Measurements from ENCODE around the gene TIMM17A. TPM values are rescaled to one million over a fixed set of nuclear protein-coding genes. Genes with fewer than 3 reads are reported as not detected.
A peak's percentile ranks its signal among the peaks of the same experiment; 100 is the strongest.
"Not testable (repeated sequence)": the region's sequence is repeated elsewhere in the genome, so short reads cannot be mapped to it uniquely, and the experiment has no call there.

The TIMM17A gene
- total RNA-seq, 2 experiments from 2014 or later, result 52.6 to 54.4 TPM

- Mint-ChIP-seq H3K9me3 (no peaks in the 10 kb centered on the region), H3K4me1 (ENCODE audit: low read depth) (peaks cover 15% of the 10 kb centered on the region), H3K27ac (no peak overlapping the region), H3K27me3 (ENCODE audit: low read depth) (peaks cover 39% of the 10 kb centered on the region), H3K4me3 (no peak overlapping the region), H3K36me3 (ENCODE audit: low read depth) (no peaks in the 10 kb centered on the region)
- intact Hi-C loops (cut with micrococcal nuclease), result no loop called here
- no peak for DNase-seq
- CTCF ChIA-PET, result interaction anchor here (3.4 kb wide), 1 partner anchor 48 kb away, joined by 17 read pairs; no protein-coding TSS in a partner anchor
Measured at GRCh38 chr1:201944002-201944401, 11.3 kb upstream of the TIMM17A start.

GRCh38 chr1:201944639-201945038 lies 10.7 kb upstream of the TIMM17A start:
- intact Hi-C loops (cut with micrococcal nuclease), result no loop called here
- peaks cover 39% of the 10 kb centered on the region for H3K27me3 Mint-ChIP-seq (ENCODE audit: low read depth)
- no peaks in the 10 kb centered on the region for H3K9me3 Mint-ChIP-seq
- H3K27ac Mint-ChIP-seq, result no peak overlapping the region
- H3K4me3 Mint-ChIP-seq, result no peak overlapping the region
- H3K36me3 Mint-ChIP-seq (ENCODE audit: low read depth), result no peaks in the 10 kb centered on the region
- peaks cover 15% of the 10 kb centered on the region for H3K4me1 Mint-ChIP-seq (ENCODE audit: low read depth)
- CTCF ChIA-PET, result interaction anchor here (3.4 kb wide), 1 partner anchor 49 kb away, joined by 17 read pairs; no protein-coding TSS in a partner anchor
- DNase-seq, result no peak

- Mint-ChIP-seq H3K4me1 (ENCODE audit: low read depth) (peaks cover 15% of the 10 kb centered on the region), H3K9me3 (no peaks in the 10 kb centered on the region), H3K36me3 (ENCODE audit: low read depth) (no peaks in the 10 kb centered on the region), H3K4me3 (no peak overlapping the region), H3K27me3 (ENCODE audit: low read depth) (peaks cover 39% of the 10 kb centered on the region), H3K27ac (no peak overlapping the region)
- CTCF ChIA-PET, result interaction anchor here (1.0 to 3.4 kb wide), 2 partner anchors 17 to 49 kb away, joined by 3 to 17 read pairs; no protein-coding TSS in a partner anchor
- intact Hi-C loops (cut with micrococcal nuclease), result no loop called here
- no peak for DNase-seq
Measured at GRCh38 chr1:201945157-201945556, 10.1 kb upstream of the TIMM17A start.

GRCh38 chr1:201945863-201946223 lies 9.5 kb upstream of the TIMM17A start:
- peaks cover 39% of the 10 kb centered on the region for H3K27me3 Mint-ChIP-seq (ENCODE audit: low read depth)
- DNase-seq, result no peak
- intact Hi-C loops (cut with micrococcal nuclease), result no loop called here

GRCh38 chr1:201946224-201946908 lies 8.9 kb upstream of the TIMM17A start, which contains the start of gene LMOD1:
Gene LMOD1, minus strand, starts transcription at chr1:201946548. Its CDS starts 208 bp downstream, at chr1:201946340.
- no peak within 1 kb of the TSS for H3K27ac Mint-ChIP-seq
- no peaks in the 10 kb centered on the region for H3K9me3 Mint-ChIP-seq
- peak; percentile 14 for DNase-seq
- peaks cover 39% of the 10 kb centered on the region for H3K27me3 Mint-ChIP-seq (ENCODE audit: low read depth)
- H3K4me1 Mint-ChIP-seq (ENCODE audit: low read depth), result peaks cover 15% of the 10 kb centered on the region
- intact Hi-C loops (cut with micrococcal nuclease), result no loop called here
- no peaks in the 10 kb centered on the region for H3K36me3 Mint-ChIP-seq (ENCODE audit: low read depth)
- peak within 1 kb of the TSS; percentile 40 for H3K4me3 Mint-ChIP-seq
- CTCF ChIA-PET, result interaction anchor here (1.0 to 3.4 kb wide), 3 partner anchors 18 to 53 kb away, joined by 3 to 17 read pairs (median 3); no protein-coding TSS in a partner anchor

More at GRCh38 chr1:201945863-201946223, 9.5 kb upstream of the TIMM17A start:
- H3K9me3 Mint-ChIP-seq, result no peaks in the 10 kb centered on the region
- no peak overlapping the region for H3K4me3 Mint-ChIP-seq
- H3K36me3 Mint-ChIP-seq (ENCODE audit: low read depth), result no peaks in the 10 kb centered on the region
- no peak overlapping the region for H3K27ac Mint-ChIP-seq
- CTCF ChIA-PET, result interaction anchor here (1.0 to 3.4 kb wide), 3 partner anchors 17 to 54 kb away, joined by 3 to 17 read pairs (median 3); no protein-coding TSS in a partner anchor
- H3K4me1 Mint-ChIP-seq (ENCODE audit: low read depth), result peaks cover 15% of the 10 kb centered on the region

- no peak for DNase-seq
- H3K9me3 Mint-ChIP-seq, result no peaks in the 10 kb centered on the region
- H3K4me3 Mint-ChIP-seq, result no peak overlapping the region
- H3K36me3 Mint-ChIP-seq (ENCODE audit: low read depth), result no peaks in the 10 kb centered on the region
- H3K4me1 Mint-ChIP-seq (ENCODE audit: low read depth), result peaks cover 15% of the 10 kb centered on the region
- H3K27me3 Mint-ChIP-seq (ENCODE audit: low read depth), result peaks cover 39% of the 10 kb centered on the region
- CTCF ChIA-PET, result no interaction called here
- H3K27ac Mint-ChIP-seq, result no peak overlapping the region
- intact Hi-C loops (cut with micrococcal nuclease), result no loop called here
Measured at GRCh38 chr1:201947697-201948008, 7.7 kb upstream of the TIMM17A start.

- H3K36me3 Mint-ChIP-seq (ENCODE audit: low read depth), result peaks cover under 1% of the 10 kb centered on the region
- no peak for DNase-seq
- H3K9me3 Mint-ChIP-seq, result no peaks in the 10 kb centered on the region
- CTCF ChIA-PET, result interaction anchor here (0.5 kb wide), 1 partner anchor 26 kb away, joined by 6 read pairs; no protein-coding TSS in a partner anchor
- peaks cover 19% of the 10 kb centered on the region for H3K4me1 Mint-ChIP-seq (ENCODE audit: low read depth)
- peaks cover 31% of the 10 kb centered on the region for H3K27me3 Mint-ChIP-seq (ENCODE audit: low read depth)
- H3K4me3 Mint-ChIP-seq, result no peak overlapping the region
- H3K27ac Mint-ChIP-seq, result no peak overlapping the region
- intact Hi-C loops (cut with micrococcal nuclease), result no loop called here
Measured at GRCh38 chr1:201949491-201949890, 5.8 kb upstream of the TIMM17A start.

GRCh38 chr1:201954263-201955008 lies 867 bp upstream of the TIMM17A start:
- peak overlapping the region; percentile 96 for H3K4me3 Mint-ChIP-seq

GRCh38 chr1:201955729-201956143 lies 433 bp downstream of the TIMM17A start:
- intact Hi-C loops (cut with micrococcal nuclease), result loop anchor here (1.0 to 2.0 kb wide), 6 partner anchors 28 to 937 kb away; partner anchors contain the start of genes IPO9, PPP1R12B and UBE2T
- CTCF ChIA-PET, result interaction anchor here (5.6 kb wide), 1 partner anchor 59 kb away, joined by 33 read pairs; no protein-coding TSS in a partner anchor
- Mint-ChIP-seq H3K27ac (peak overlapping the region; percentile 92), H3K36me3 (ENCODE audit: low read depth) (peaks cover 16% of the 10 kb centered on the region), H3K9me3 (no peaks in the 10 kb centered on the region), H3K27me3 (ENCODE audit: low read depth) (no peaks in the 10 kb centered on the region), H3K4me3 (peak overlapping the region; percentile 96), H3K4me1 (ENCODE audit: low read depth) (peaks cover 23% of the 10 kb centered on the region)
- DNase-seq, result no peak

More at GRCh38 chr1:201954263-201955008, 867 bp upstream of the TIMM17A start:
- Mint-ChIP-seq H3K36me3 (ENCODE audit: low read depth) (peaks cover 12% of the 10 kb centered on the region), H3K27me3 (ENCODE audit: low read depth) (no peaks in the 10 kb centered on the region), H3K9me3 (no peaks in the 10 kb centered on the region), H3K27ac (peak overlapping the region; percentile 92), H3K4me1 (ENCODE audit: low read depth) (peaks cover 20% of the 10 kb centered on the region)
- DNase-seq, result peak; percentile 19
- intact Hi-C loops (cut with micrococcal nuclease), result loop anchor here (1.0 to 2.0 kb wide), 6 partner anchors 29 to 936 kb away; partner anchors contain the start of genes IPO9, PPP1R12B and UBE2T
- CTCF ChIA-PET, result interaction anchor here (0.7 to 5.6 kb wide), 4 partner anchors 10 to 58 kb away, joined by 3 to 33 read pairs (median 4); no protein-coding TSS in a partner anchor

GRCh38 chr1:201958348-201958747 lies 3.0 kb downstream of the TIMM17A start:
- intact Hi-C loops (cut with micrococcal nuclease), result no loop called here
- H3K36me3 Mint-ChIP-seq (ENCODE audit: low read depth), result peaks cover 18% of the 10 kb centered on the region
- no peak overlapping the region for H3K27ac Mint-ChIP-seq
- H3K9me3 Mint-ChIP-seq, result no peaks in the 10 kb centered on the region
- DNase-seq, result no peak
- no peak overlapping the region for H3K4me3 Mint-ChIP-seq
- peaks cover 23% of the 10 kb centered on the region for H3K4me1 Mint-ChIP-seq (ENCODE audit: low read depth)
- CTCF ChIA-PET, result interaction anchor here (0.6 to 1.7 kb wide), 4 partner anchors 41 to 90 kb away, joined by 3 to 4 read pairs (median 4); no protein-coding TSS in a partner anchor
- H3K27me3 Mint-ChIP-seq (ENCODE audit: low read depth), result no peaks in the 10 kb centered on the region

- peaks cover 19% of the 10 kb centered on the region for H3K36me3 Mint-ChIP-seq (ENCODE audit: low read depth)
- H3K4me1 Mint-ChIP-seq (ENCODE audit: low read depth); H3K4me3 Mint-ChIP-seq; DNase-seq; H3K9me3 Mint-ChIP-seq; intact Hi-C loops (cut with micrococcal nuclease); H3K27ac Mint-ChIP-seq; H3K27me3 Mint-ChIP-seq (ENCODE audit: low read depth): not testable (repeated sequence)
- CTCF ChIA-PET, result interaction anchor here (1.4 to 2.7 kb wide), 2 partner anchors 10 to 66 kb away, joined by 5 to 18 read pairs; no protein-coding TSS in a partner anchor
Measured at GRCh38 chr1:201962382-201962781, 7.1 kb downstream of the TIMM17A start.

GRCh38 chr1:201964261-201964660 lies 9.0 kb downstream of the TIMM17A start:
- Mint-ChIP-seq H3K9me3 (no peaks in the 10 kb centered on the region), H3K27ac (no peak overlapping the region), H3K36me3 (ENCODE audit: low read depth) (peaks cover 16% of the 10 kb centered on the region), H3K27me3 (ENCODE audit: low read depth) (no peaks in the 10 kb centered on the region), H3K4me3 (no peak overlapping the region), H3K4me1 (ENCODE audit: low read depth) (peaks cover 2% of the 10 kb centered on the region)
- DNase-seq, result no peak
- CTCF ChIA-PET, result interaction anchor here (0.7 to 2.7 kb wide), 2 partner anchors 10 to 68 kb away, joined by 5 to 18 read pairs; no protein-coding TSS in a partner anchor
- intact Hi-C loops (cut with micrococcal nuclease), result no loop called here

Measured in activated naive CD4-positive, alpha-beta T cell treated with anti-CD3 and anti-CD28 coated beads for 36 hours (primary cell).